Measurements from ENCODE around the gene FMR1NB. TPM values are rescaled to one million over a fixed set of nuclear protein-coding genes. Genes with fewer than 3 reads are reported as not detected.

The FMR1NB gene
- total RNA-seq, 1 donor from 2014 or later, result not detected

GRCh38 chrX:148069759-148070503 lies 88.8 kb downstream of the FMR1NB start:
- no peak for DNase-seq (ENCODE audit: low spot score in 2 of 2)
- no peaks in the 10 kb centered on the region for H3K27me3 ChIP-seq
- H3K9me3 ChIP-seq, result no peaks in the 10 kb centered on the region
- H3K27ac ChIP-seq, result no peak overlapping the region
- no peak for TF ChIP-seq CTCF (IDR thresholded peaks at IDR 0.05)
- H3K4me3 ChIP-seq, result no peak overlapping the region
- intact Hi-C loops (cut with DNase I), result no loop called here
- H3K4me1 ChIP-seq, result no peaks in the 10 kb centered on the region
- no peaks in the 10 kb centered on the region for H3K36me3 ChIP-seq

- H3K27me3 ChIP-seq, result no peaks in the 10 kb centered on the region
- no peaks in the 10 kb centered on the region for H3K9me3 ChIP-seq
- H3K4me1 ChIP-seq, result no peaks in the 10 kb centered on the region
- no peak for TF ChIP-seq CTCF (IDR thresholded peaks at IDR 0.05)
- DNase-seq (ENCODE audit: low spot score in 2 of 2), result no peak
- H3K4me3 ChIP-seq, result no peak overlapping the region
- H3K36me3 ChIP-seq, result no peaks in the 10 kb centered on the region
- H3K27ac ChIP-seq, result no peak overlapping the region
- intact Hi-C loops (cut with DNase I), result no loop called here
Observed at GRCh38 chrX:148070504-148070877, 89.4 kb downstream of the FMR1NB start.

Other genes starting within 250 kb of the FMR1NB start
- gene FMR1, start 69.4 kb upstream of the FMR1NB start, total RNA-seq, result 10.7 TPM